Measurements from ENCODE around the gene CSPG4. TPM values are rescaled to one million over a fixed set of nuclear protein-coding genes. Genes with fewer than 3 reads are reported as not detected.

The CSPG4 gene
- total and polyA plus RNA-seq, 2 donors = 1.5 to 4.9 TPM

DNA sequence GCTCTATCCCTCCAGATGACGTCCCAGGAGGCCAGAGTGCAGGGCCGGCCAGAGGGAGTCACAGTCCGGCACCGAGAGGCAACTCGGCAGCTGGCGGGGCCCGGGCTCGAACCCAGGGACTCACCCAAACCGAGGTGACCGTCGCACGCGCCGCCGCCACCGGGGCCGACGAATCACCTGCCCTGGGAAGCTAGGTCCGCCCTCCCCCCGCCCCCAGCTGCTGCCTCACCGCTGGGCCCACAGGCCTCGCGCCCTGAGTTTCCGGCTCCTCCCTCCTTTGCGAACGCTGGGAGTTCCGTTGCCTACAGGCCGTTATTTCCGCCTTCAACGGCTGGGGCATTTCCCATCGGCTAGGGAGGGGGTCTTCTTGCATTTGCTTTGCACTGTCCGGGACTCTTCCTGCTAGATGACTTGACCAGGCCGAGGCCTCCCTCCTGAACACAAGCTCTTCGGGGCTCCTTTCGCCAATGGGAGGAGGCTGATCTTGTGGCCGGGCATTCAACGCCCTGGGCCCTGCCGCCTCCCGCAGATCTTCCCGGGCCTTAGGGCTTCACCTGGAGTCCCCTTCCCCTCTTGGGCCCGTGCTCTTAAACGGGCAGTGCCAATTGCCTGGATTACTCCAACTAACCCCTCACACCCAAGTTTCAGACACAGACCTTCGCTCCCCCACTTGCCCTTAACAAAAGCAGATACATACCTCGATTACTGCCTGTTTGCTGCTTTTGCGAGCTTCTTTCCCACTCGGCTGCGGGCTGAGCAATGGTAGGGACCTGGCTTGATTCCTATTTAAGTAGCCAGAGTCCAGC is 86.9 kb downstream of the CSPG4 start, which contains the start of gene SNUPN:
SNUPN (minus strand) TSS at position 184 of the 806 bp plus-strand sequence. CDS start 4,674 bp downstream, outside the sequence.
- peak; percentile 88 to 98 (median 94) for DNase-seq (ENCODE audit: low read depth in 6 of 9, low spot score in 9 of 9)
- 2% methylated on average over 47 of the region's 47 CpGs for WGBS
- H3K4me1 ChIP-seq (ENCODE audit: control insufficient read depth in 2 of 2, insufficient read depth in 2 of 2, low read length in 2 of 2) = peaks cover 7 to 32% of the 10 kb centered on the region in 2 donors

More for the DNA sequence above, 86.9 kb downstream of the CSPG4 start, which contains the start of gene SNUPN:
- Histone ChIP-seq H3K4me3 (ENCODE audit: low read length in 2 of 2) (peak within 1 kb of the TSS; percentile 98 to 100), H3K36me3 (ENCODE audit: control insufficient read depth in 2 of 2, insufficient read depth in 2 of 2, low read length in 1 of 2) (no peaks in the 10 kb centered on the region), H3K27ac (ENCODE audit: low read depth in 1 of 2, low read length in 1 of 2) (peak within 1 kb of the TSS; percentile 89 to 98), H3K9me3 (ENCODE audit: control insufficient read depth in 2 of 2, insufficient read depth in 1 of 2, low read length in 1 of 2) (no peaks in the 10 kb centered on the region), H3K27me3 (ENCODE audit: control insufficient read depth in 2 of 2, insufficient read depth in 1 of 2, low read length in 1 of 2) (no peaks in the 10 kb centered on the region)

Other genes starting within 250 kb of the CSPG4 start
- gene PTPN9, start 133.5 kb downstream of the CSPG4 start, total RNA-seq = 12.1 TPM
- 12.3 TPM for gene PTPN9, start 133.5 kb downstream of the CSPG4 start, polyA plus RNA-seq
- 26.7 TPM for gene SNUPN, start 87.1 kb downstream of the CSPG4 start, total RNA-seq
- 22.2 TPM for gene SNUPN, start 87.1 kb downstream of the CSPG4 start, polyA plus RNA-seq
- 81.5 TPM for gene IMP3, start 72.6 kb downstream of the CSPG4 start, total RNA-seq
- 97.3 TPM for gene IMP3, start 72.6 kb downstream of the CSPG4 start, polyA plus RNA-seq
- 4.3 TPM for gene SNX33, start 64.9 kb downstream of the CSPG4 start, total RNA-seq
- gene SNX33, start 64.9 kb downstream of the CSPG4 start, polyA plus RNA-seq = 11.3 TPM
- gene UBE2Q2, start 130.6 kb upstream of the CSPG4 start, total RNA-seq = 24.2 TPM
- 56.5 TPM for gene UBE2Q2, start 130.6 kb upstream of the CSPG4 start, polyA plus RNA-seq
- gene FBXO22, start 191.0 kb upstream of the CSPG4 start, total RNA-seq = 23.3 TPM
- 14.0 TPM for gene FBXO22, start 191.0 kb upstream of the CSPG4 start, polyA plus RNA-seq